MCF 10A (cell line): ENCODE measurements around the gene FLAD1. TPM values are rescaled to one million over a fixed set of nuclear protein-coding genes. Genes with fewer than 3 reads are reported as not detected.
A peak's percentile ranks its signal among the peaks of the same experiment; 100 is the strongest.

Source experiments
- BruUV-seq: library from RNA; stranded (reverse); fragments of 400-500 nt; replicated peaks from 2 replicates; lab custom pipeline; 2021; lab: Mats Ljungman, UMichigan
- CTCF ChIA-PET: fragments of 300-600 bp; sonication (Branson Sonifier 250); formaldehyde crosslinking; extraction: SDS; loops from one replicate; lab custom pipeline; 2021; ENCODE audit warnings: antibody characterized with exemption, inconsistent platforms; lab: Yijun Ruan, JAX
- POLR2A ChIA-PET: fragments of 300-600, 350-650 bp; sonication (Branson Sonifier 250); formaldehyde crosslinking; extraction: SDS; loops from one replicate; lab custom pipeline; 2020; ENCODE audit warnings: antibody characterized with exemption, inconsistent platforms; lab: Yijun Ruan, JAX
- DNase-seq: peaks from one replicate; pipeline ENCODE4 v3.0.0-alpha.2; 2018; ENCODE audit not compliant: unreplicated experiment
- H3K27ac Mint-ChIP-seq: one replicate; pipeline ENCODE4 v1.8.0; 2022; ENCODE audit warnings: mild to moderate bottlenecking, low read depth, mixed read lengths; ENCODE audit not compliant: unreplicated experiment
- H3K27me3 Mint-ChIP-seq: one replicate; pipeline ENCODE4 v1.8.0; 2022; ENCODE audit warnings: mixed read lengths; ENCODE audit not compliant: insufficient read depth, unreplicated experiment
- H3K36me3 Mint-ChIP-seq: one replicate; pipeline ENCODE4 v1.8.0; 2022; ENCODE audit warnings: mild to moderate bottlenecking, moderate library complexity, mixed read lengths; ENCODE audit not compliant: insufficient read depth, unreplicated experiment
- H3K4me1 Mint-ChIP-seq: one replicate; pipeline ENCODE4 v1.8.0; 2022; ENCODE audit warnings: mixed read lengths; ENCODE audit not compliant: insufficient read depth, unreplicated experiment
- H3K4me3 Mint-ChIP-seq: one replicate; pipeline ENCODE4 v1.8.0; 2022; ENCODE audit warnings: mild to moderate bottlenecking, moderate library complexity, mixed read lengths; ENCODE audit not compliant: unreplicated experiment
- H3K9me3 Mint-ChIP-seq: one replicate; pipeline ENCODE4 v1.8.0; 2022; ENCODE audit warnings: mixed read lengths; ENCODE audit not compliant: unreplicated experiment
- CTCF ChIP-seq: fragments of 200-600 bp; IDR thresholded peaks from one replicate; pipeline ENCODE4 v1.8.0; 2022; ENCODE audit warnings: antibody characterized with exemption, mild to moderate bottlenecking; ENCODE audit not compliant: unreplicated experiment
- intact Hi-C: fragments of 100-400 bp; cut with micrococcal nuclease; formaldehyde crosslinking; loops from 2 replicates; pipeline ENCODE4 v1.14.1; 2022
- total RNA-seq: library from RNA; stranded (reverse); gene quantifications from 2 replicates; pipeline ENCODE4 v1.2.3, GENCODE V29; 2022

The FLAD1 gene
- total RNA-seq, 1 experiment from 2014 or later, result 91.1 TPM

GRCh38 chr1:154992721-154993571 is 9.8 kb downstream of the FLAD1 start:
- Mint-ChIP-seq H3K27me3 (no peaks in the 10 kb centered on the region), H3K4me1 (peaks cover 32% of the 10 kb centered on the region), H3K9me3 (no peaks in the 10 kb centered on the region), H3K36me3 (peaks cover 35% of the 10 kb centered on the region), H3K4me3 (no peak overlapping the region), H3K27ac (peak overlapping the region; percentile 50)
- ChIA-PET CTCF (interaction anchor here (0.6 to 9.4 kb wide), 12 partner anchors 8 to 510 kb away, joined by 3 to 118 read pairs (median 5); partner anchors contain the start of genes ADAM15, FLAD1 and SHC1), POLR2A (interaction anchor here (0.6 to 41.1 kb wide), 8 partner anchors 8 to 156 kb away, joined by 3 to 1917 read pairs (median 4); partner anchors contain the start of genes CKS1B, FLAD1, PBXIP1 and PYGO2)
- intact Hi-C loops, result no loop called here
- no peak for TF ChIP-seq CTCF
- no peak for DNase-seq
- BruUV-seq, result no TSS peak

- ChIA-PET CTCF (interaction anchor here (0.6 to 9.4 kb wide), 18 partner anchors 8 to 511 kb away, joined by 3 to 118 read pairs (median 5); partner anchors contain the start of genes ADAM15, FLAD1, PYGO2 and SHC1), POLR2A (interaction anchor here (0.6 to 41.1 kb wide), 12 partner anchors 11 to 155 kb away, joined by 3 to 1917 read pairs (median 4); partner anchors contain the start of genes ADAM15, CKS1B, FLAD1 and PBXIP1)
- Mint-ChIP-seq H3K27ac (peak within 1 kb of the TSS; percentile 68), H3K4me3 (no peak within 1 kb of the TSS), H3K9me3 (no peaks in the 10 kb centered on the region), H3K27me3 (no peaks in the 10 kb centered on the region), H3K36me3 (peaks cover 29% of the 10 kb centered on the region), H3K4me1 (peaks cover 34% of the 10 kb centered on the region)
- no peak for DNase-seq
- no peak for TF ChIP-seq CTCF
- no TSS peak for BruUV-seq
- intact Hi-C loops, result no loop called here
Measured at GRCh38 chr1:154993572-154994268, 10.6 kb downstream of the FLAD1 start, which contains the start of gene LENEP. TSS of gene LENEP (plus strand) at chr1:154993586. CDS start at chr1:154993608, 22 bp downstream.

GRCh38 chr1:154994269-154994587 is 11.1 kb downstream of the FLAD1 start:
- CTCF ChIA-PET, result interaction anchor here (0.6 to 9.4 kb wide), 14 partner anchors 9 to 500 kb away, joined by 3 to 118 read pairs (median 7); partner anchors contain the start of genes ADAM15, FLAD1, PYGO2 and SHC1

More at GRCh38 chr1:154994269-154994587, 11.1 kb downstream of the FLAD1 start:
- Mint-ChIP-seq H3K27me3 (no peaks in the 10 kb centered on the region), H3K9me3 (no peaks in the 10 kb centered on the region), H3K27ac (peak overlapping the region; percentile 68), H3K4me1 (peaks cover 34% of the 10 kb centered on the region), H3K36me3 (peaks cover 24% of the 10 kb centered on the region), H3K4me3 (no peak overlapping the region)
- no peak for TF ChIP-seq CTCF
- intact Hi-C loops, result no loop called here
- POLR2A ChIA-PET, result interaction anchor here (0.7 to 41.1 kb wide), 11 partner anchors 10 to 202 kb away, joined by 3 to 1917 read pairs (median 4); partner anchors contain the start of genes ADAM15, CKS1B, FLAD1 and PBXIP1
- BruUV-seq, result no TSS peak
- no peak for DNase-seq
